ENCODE measurements around the gene MTMR3. TPM values are rescaled to one million over a fixed set of nuclear protein-coding genes. Genes with fewer than 3 reads are reported as not detected.
A peak's percentile ranks its signal among the peaks of the same experiment; 100 is the strongest.

Gene MTMR3
- total RNA-seq, 4 donors from 2014 or later, result 33.5 to 46.5 (median 40.8) TPM

DNA sequence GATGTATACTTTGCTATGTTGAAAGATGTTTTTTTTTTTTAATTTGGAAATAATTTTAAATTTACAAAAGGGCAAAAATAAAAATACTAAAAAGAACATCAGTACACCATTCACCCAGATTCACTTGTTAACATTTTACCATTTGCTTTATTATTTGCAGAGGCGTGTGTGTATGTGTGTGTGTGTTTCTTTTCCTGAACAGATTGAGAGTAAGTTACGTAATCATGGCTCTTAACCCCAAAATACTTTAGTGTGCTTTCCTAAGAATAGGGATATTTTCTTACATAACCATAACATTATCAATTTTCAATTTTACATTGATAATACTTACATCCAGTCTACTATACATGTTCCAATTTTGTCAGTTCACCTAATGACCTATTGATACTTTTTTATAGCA is 105.7 kb downstream of the MTMR3 start:
- peaks cover 11 to 80% (median 40%) of the 10 kb centered on the region in 4 donors for H3K36me3 ChIP-seq
- WGBS, result 84% methylated on average over 2 of the region's 2 CpGs
- intact Hi-C loops (cut with DNase I), result loop anchor here (5.0 kb wide), 1 partner anchor 156 kb away; no protein-coding TSS in a partner anchor
- no peak for DNase-seq (ENCODE audit: extremely low spot score)
- TF ChIP-seq POLR2AphosphoS5 (IDR thresholded peaks at IDR 0.05) (no peak), EP300 (IDR thresholded peaks at IDR 0.05) (no peak)
- TF ChIP-seq, protein P1, sequence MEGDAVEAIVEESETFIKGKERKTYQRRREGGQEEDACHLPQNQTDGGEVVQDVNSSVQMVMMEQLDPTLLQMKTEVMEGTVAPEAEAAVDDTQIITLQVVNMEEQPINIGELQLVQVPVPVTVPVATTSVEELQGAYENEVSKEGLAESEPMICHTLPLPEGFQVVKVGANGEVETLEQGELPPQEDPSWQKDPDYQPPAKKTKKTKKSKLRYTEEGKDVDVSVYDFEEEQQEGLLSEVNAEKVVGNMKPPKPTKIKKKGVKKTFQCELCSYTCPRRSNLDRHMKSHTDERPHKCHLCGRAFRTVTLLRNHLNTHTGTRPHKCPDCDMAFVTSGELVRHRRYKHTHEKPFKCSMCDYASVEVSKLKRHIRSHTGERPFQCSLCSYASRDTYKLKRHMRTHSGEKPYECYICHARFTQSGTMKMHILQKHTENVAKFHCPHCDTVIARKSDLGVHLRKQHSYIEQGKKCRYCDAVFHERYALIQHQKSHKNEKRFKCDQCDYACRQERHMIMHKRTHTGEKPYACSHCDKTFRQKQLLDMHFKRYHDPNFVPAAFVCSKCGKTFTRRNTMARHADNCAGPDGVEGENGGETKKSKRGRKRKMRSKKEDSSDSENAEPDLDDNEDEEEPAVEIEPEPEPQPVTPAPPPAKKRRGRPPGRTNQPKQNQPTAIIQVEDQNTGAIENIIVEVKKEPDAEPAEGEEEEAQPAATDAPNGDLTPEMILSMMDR (IDR thresholded peaks at IDR 0.05), result no peak
- no peaks in the 10 kb centered on the region for H3K9me3 ChIP-seq
- no peaks in the 10 kb centered on the region for H3K27me3 ChIP-seq
- no peak overlapping the region for H3K4me3 ChIP-seq
- H3K27ac ChIP-seq (replicated peaks in 1 of 4), result no peak overlapping the region
- H3K4me1 ChIP-seq, result no peaks in the 10 kb centered on the region

GRCh38 chr22:29989446-29989845 is 106.5 kb downstream of the MTMR3 start:
- Histone ChIP-seq H3K36me3 (peaks cover 11 to 85% (median 41%) of the 10 kb centered on the region in 4 donors), H3K27ac (replicated peaks in 1 of 4) (no peak overlapping the region), H3K4me1 (peaks cover 0 to under 1% (median 0%) of the 10 kb centered on the region in 4 donors), H3K9me3 (no peaks in the 10 kb centered on the region), H3K27me3 (no peaks in the 10 kb centered on the region), H3K4me3 (no peak overlapping the region)
- no peak for TF ChIP-seq POLR2A (IDR thresholded peaks at IDR 0.05; ENCODE audit: low read depth)
- TF ChIP-seq, protein P1 (IDR thresholded peaks at IDR 0.05), result no peak
- TF ChIP-seq POLR2AphosphoS5 (IDR thresholded peaks at IDR 0.05), result no peak
- TF ChIP-seq EP300 (IDR thresholded peaks at IDR 0.05), result no peak
- DNase-seq (ENCODE audit: extremely low spot score), result no peak
- intact Hi-C loops (cut with DNase I), result loop anchor here (5.0 kb wide), 1 partner anchor 157 kb away; no protein-coding TSS in a partner anchor
- WGBS, result 97% methylated on average over 6 of the region's 6 CpGs

DNA sequence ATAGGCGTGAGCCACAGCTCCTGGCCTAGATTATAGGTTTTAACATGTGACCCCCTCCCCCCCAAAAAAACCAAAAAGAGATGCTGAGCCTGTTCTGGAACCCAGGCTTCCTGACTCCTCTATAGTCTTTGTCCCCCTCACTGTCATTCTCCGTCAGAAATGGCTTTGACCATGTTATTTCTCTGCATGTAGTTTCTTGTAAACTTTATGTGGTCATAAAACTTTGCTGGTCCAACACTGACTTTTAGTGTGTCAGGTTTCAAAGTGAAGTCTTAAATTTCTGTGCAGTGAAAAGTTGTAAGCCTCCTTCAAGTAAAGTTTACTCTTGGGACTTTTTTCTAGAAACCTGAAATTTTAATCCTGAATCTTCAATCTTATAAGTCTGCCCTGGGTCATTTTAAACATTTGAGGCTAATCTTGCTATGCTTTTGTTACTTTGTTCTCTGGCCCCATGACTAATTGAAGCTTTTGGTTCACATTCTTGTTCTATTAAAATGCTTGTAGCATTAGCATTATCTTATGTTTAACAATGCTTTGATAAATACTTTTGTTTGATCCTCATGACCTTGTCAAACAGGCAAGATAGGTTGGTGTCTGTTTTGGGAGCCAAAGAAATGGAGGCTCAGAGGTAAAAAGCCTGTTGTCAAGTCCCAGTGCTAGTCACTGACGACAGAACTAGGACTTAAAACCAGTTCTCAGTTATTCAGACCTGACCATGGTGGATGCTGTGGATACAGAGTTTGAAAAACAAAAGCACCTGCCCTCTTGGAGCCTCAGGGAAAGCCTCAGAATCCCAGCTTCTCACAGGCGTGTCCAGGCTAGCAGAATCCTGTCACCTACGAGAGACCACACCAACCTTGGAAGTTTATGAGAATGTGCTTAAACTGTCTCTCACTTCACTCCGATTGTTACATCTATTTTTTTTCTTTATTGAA is 109.6 kb downstream of the MTMR3 start:
- intact Hi-C loops (cut with DNase I), result no loop called here
- DNase-seq (ENCODE audit: extremely low spot score), result no peak
- Histone ChIP-seq H3K27ac (replicated peaks in 1 of 4) (no peak overlapping the region), H3K36me3 (peaks cover 11 to 74% (median 33%) of the 10 kb centered on the region in 4 donors), H3K4me3 (no peak overlapping the region), H3K9me3 (no peaks in the 10 kb centered on the region), H3K27me3 (no peaks in the 10 kb centered on the region), H3K4me1 (peaks cover 6 to 18% (median 12%) of the 10 kb centered on the region in 4 donors)
- TF ChIP-seq, protein P1 (IDR thresholded peaks at IDR 0.05), result no peak
- TF ChIP-seq POLR2A (IDR thresholded peaks at IDR 0.05; ENCODE audit: low read depth) (no peak), POLR2AphosphoS5 (IDR thresholded peaks at IDR 0.05) (no peak), EP300 (IDR thresholded peaks at IDR 0.05) (no peak)
- 87% methylated on average over 6 of the region's 6 CpGs for WGBS

- no peaks in the 10 kb centered on the region for H3K27me3 ChIP-seq
- 80% methylated on average over 3 of the region's 3 CpGs for WGBS
- DNase-seq (ENCODE audit: extremely low spot score), result no peak
- no peak overlapping the region for H3K4me3 ChIP-seq
- H3K27ac ChIP-seq (replicated peaks in 1 of 4), result no peak overlapping the region
- no peak for TF ChIP-seq POLR2AphosphoS5 (IDR thresholded peaks at IDR 0.05)
- no peaks in the 10 kb centered on the region for H3K9me3 ChIP-seq
- intact Hi-C loops (cut with DNase I), result no loop called here
- peaks cover 9 to 22% (median 16%) of the 10 kb centered on the region in 4 donors for H3K4me1 ChIP-seq
- peaks cover 11 to 67% (median 29%) of the 10 kb centered on the region in 4 donors for H3K36me3 ChIP-seq
Measured at GRCh38 chr22:29994027-29994715, 111.2 kb downstream of the MTMR3 start.

GRCh38 chr22:29994943-29995342 is 112.0 kb downstream of the MTMR3 start:
- Histone ChIP-seq H3K27me3 (no peaks in the 10 kb centered on the region), H3K9me3 (no peaks in the 10 kb centered on the region), H3K4me1 (peaks cover 9 to 22% (median 16%) of the 10 kb centered on the region in 4 donors), H3K4me3 (no peak overlapping the region), H3K36me3 (peaks cover 11 to 67% (median 27%) of the 10 kb centered on the region in 4 donors), H3K27ac (replicated peaks in 1 of 4) (peak overlapping the region in 1 of 4 donors; percentile 4)
- intact Hi-C loops (cut with DNase I), result no loop called here
- no peak for DNase-seq (ENCODE audit: extremely low spot score)
- 38% methylated on average over 3 of the region's 3 CpGs for WGBS
- TF ChIP-seq, protein P1 (IDR thresholded peaks at IDR 0.05), result no peak
- TF ChIP-seq EP300 (IDR thresholded peaks at IDR 0.05), result no peak
- TF ChIP-seq POLR2AphosphoS5 (IDR thresholded peaks at IDR 0.05), result no peak
- TF ChIP-seq POLR2A (IDR thresholded peaks at IDR 0.05; ENCODE audit: low read depth), result no peak

Measured in esophagus muscularis mucosa (tissue), 4 donors.